CD4-positive, alpha-beta T cell (primary cell): ENCODE results near the gene LYPD1. TPM values are rescaled to one million over a fixed set of nuclear protein-coding genes. Genes with fewer than 3 reads are reported as not detected.

Experiments used
- ATAC-seq: fragments of 200-7000 bp; cut with Tn5 transposase; one replicate; pipeline ENCODE4 v1.10.0; 2022; ENCODE audit warnings: mild to moderate bottlenecking; ENCODE audit not compliant: poor library complexity
- CTCF ChIA-PET: fragments of 350-600 bp; sonication (Branson Sonifier 250); formaldehyde crosslinking; loops from one replicate; lab custom pipeline; 2021; ENCODE audit warnings: antibody characterized with exemption, inconsistent platforms; lab: Charles Lee
- POLR2A ChIA-PET: fragments of 350-600 bp; sonication (Branson Sonifier 250); formaldehyde crosslinking; loops from one replicate; lab custom pipeline; 2021; ENCODE audit warnings: antibody characterized with exemption, inconsistent platforms; lab: Charles Lee
- DNase-seq, 14 experiments: peaks; one replicate each; pipeline ENCODE4 v3.0.0-alpha.2; 2013 to 2020; ENCODE audit warnings: mixed read lengths in 2 of 14
- H3K27ac ChIP-seq, 2 donors: one replicate each; pipeline versions ENCODE4 v1.5.1 to v1.7.0; 2013; ENCODE audit warnings: low read length in 2 of 2, low read depth in 1 of 2, mild to moderate bottlenecking in 1 of 2
- H3K27me3 ChIP-seq, 2 experiments: 1 replicate in 1 of 2; 2 replicates in 1 of 2; pipeline versions ENCODE4 v1.6.1 to v1.7.0; 2013; ENCODE audit warnings: low read length in 2 of 2, control low read depth in 1 of 2, mild to moderate bottlenecking in 1 of 2, moderate library complexity in 1 of 2; ENCODE audit not compliant: insufficient read depth in 2 of 2, control insufficient read depth in 1 of 2
- H3K36me3 ChIP-seq: one replicate; pipeline ENCODE4 v1.6.1; 2013; ENCODE audit warnings: low read length, control low read depth; ENCODE audit not compliant: insufficient read depth
- H3K4me1 ChIP-seq: one replicate; pipeline ENCODE4 v1.6.1; 2013; ENCODE audit warnings: low read length, control low read depth; ENCODE audit not compliant: insufficient read depth
- H3K4me3 ChIP-seq: one replicate; pipeline ENCODE4 v1.5.1; 2013; ENCODE audit warnings: mild to moderate bottlenecking, low read length, moderate library complexity
- H3K9me3 ChIP-seq, 2 experiments: 1 replicate in 1 of 2; 2 replicates in 1 of 2; pipeline versions ENCODE4 v1.6.1 to v1.7.0; 2013; ENCODE audit warnings: low read length in 2 of 2, mild to moderate bottlenecking in 2 of 2, control low read depth in 1 of 2, moderate library complexity in 1 of 2; ENCODE audit not compliant: control insufficient read depth in 1 of 2, insufficient read depth in 1 of 2
- H3K27ac Mint-ChIP-seq: one replicate; pipeline ENCODE4 v1.8.0; 2020; ENCODE audit warnings: mixed read lengths
- H3K27me3 Mint-ChIP-seq: one replicate; pipeline ENCODE4 v1.8.0; 2021; ENCODE audit warnings: mixed read lengths
- H3K36me3 Mint-ChIP-seq: one replicate; pipeline ENCODE4 v1.8.0; 2021; ENCODE audit warnings: low read depth, mixed read lengths
- H3K4me1 Mint-ChIP-seq: one replicate; pipeline ENCODE4 v1.8.0; 2021; ENCODE audit warnings: low read depth, mixed read lengths
- H3K4me3 Mint-ChIP-seq: one replicate; pipeline ENCODE4 v1.8.0; 2020; ENCODE audit warnings: mild to moderate bottlenecking, mixed read lengths
- H3K9me3 Mint-ChIP-seq: one replicate; pipeline ENCODE4 v1.8.0; 2020; ENCODE audit warnings: mixed read lengths
- CTCF ChIP-seq: fragments of 200-600 bp; IDR thresholded peaks from one replicate; pipeline ENCODE4 v1.8.0; 2022; ENCODE audit warnings: antibody characterized with exemption, mild to moderate bottlenecking
- intact Hi-C, 2 experiments: fragments of 100-400 bp; cut with DNase I in 1 of 2; cut with micrococcal nuclease in 1 of 2; formaldehyde crosslinking; loops; one replicate each; pipeline versions ENCODE4 v1.15.1 to v1.9.0; 2023 to 2025; cut with DNase I, micrococcal nuclease
- total RNA-seq, 174 experiments: library from RNA in 2 of 174; stranded (reverse) in 2 of 174; gene quantifications; one replicate each; pipeline ENCODE4 v1.2.3 and lab custom pipeline; 2021 to 2026

The LYPD1 gene
- total RNA-seq, 2 experiments from 2014 or later, result not detected

GRCh38 chr2:132652474-132652873, 17.5 kb downstream of the LYPD1 start:
- no peak overlapping the region for H3K4me3 Mint-ChIP-seq
- Histone ChIP-seq H3K36me3 (no peaks in the 10 kb centered on the region), H3K9me3 (peaks cover 0 to 6% of the 10 kb centered on the region in 2 experiments), H3K4me1 (no peaks in the 10 kb centered on the region), H3K27me3 (no peaks in the 10 kb centered on the region), H3K4me3 (no peak overlapping the region), H3K27ac (no peak overlapping the region)
- H3K27ac Mint-ChIP-seq, result no peak overlapping the region
- no peaks in the 10 kb centered on the region for H3K36me3 Mint-ChIP-seq
- CTCF ChIA-PET, result no interaction called here
- ATAC-seq (no peak), DNase-seq (no peak)
- no peak for TF ChIP-seq CTCF
- H3K9me3 Mint-ChIP-seq, result peaks cover 3% of the 10 kb centered on the region
- H3K27me3 Mint-ChIP-seq, result peaks cover 6% of the 10 kb centered on the region
- H3K4me1 Mint-ChIP-seq, result no peaks in the 10 kb centered on the region
- intact Hi-C loops, result no loop called here
- POLR2A ChIA-PET, result no interaction called here

GRCh38 chr2:132651115-132652045, 18.6 kb downstream of the LYPD1 start:
- POLR2A ChIA-PET, result no interaction called here
- Mint-ChIP-seq H3K4me1 (no peaks in the 10 kb centered on the region), H3K27me3 (peaks cover 6% of the 10 kb centered on the region), H3K27ac (no peak overlapping the region), H3K36me3 (no peaks in the 10 kb centered on the region), H3K4me3 (no peak overlapping the region), H3K9me3 (peaks cover 3% of the 10 kb centered on the region)
- H3K36me3 ChIP-seq, result no peaks in the 10 kb centered on the region
- DNase-seq, result no peak
- CTCF ChIA-PET, result no interaction called here
- no peak overlapping the region for H3K27ac ChIP-seq
- no peak for ATAC-seq
- no peaks in the 10 kb centered on the region for H3K4me1 ChIP-seq
- no peak for TF ChIP-seq CTCF
- peaks cover 0 to 6% of the 10 kb centered on the region in 2 experiments for H3K9me3 ChIP-seq
- H3K27me3 ChIP-seq, result no peaks in the 10 kb centered on the region
- H3K4me3 ChIP-seq, result no peak overlapping the region
- intact Hi-C loops, result no loop called here

- intact Hi-C loops, result no loop called here
- DNase-seq (no peak), ATAC-seq (no peak)
- Histone ChIP-seq H3K4me1 (no peaks in the 10 kb centered on the region), H3K4me3 (no peak overlapping the region), H3K9me3 (peaks cover 0 to 15% of the 10 kb centered on the region in 2 experiments), H3K36me3 (no peaks in the 10 kb centered on the region), H3K27ac (no peak overlapping the region), H3K27me3 (no peaks in the 10 kb centered on the region)
- Mint-ChIP-seq H3K9me3 (no peaks in the 10 kb centered on the region), H3K4me3 (no peak overlapping the region), H3K27ac (no peak overlapping the region), H3K4me1 (no peaks in the 10 kb centered on the region), H3K27me3 (peaks cover 13% of the 10 kb centered on the region), H3K36me3 (no peaks in the 10 kb centered on the region)
- no peak for TF ChIP-seq CTCF
- ChIA-PET CTCF (no interaction called here), POLR2A (no interaction called here)
These were observed 23.4 kb downstream of the LYPD1 start for GRCh38 chr2:132646540-132647108.
